Uterus (tissue), 2 donors: ENCODE results near the gene OR2H1.

Source experiments
- POLR2A ChIP-seq, 2 donors: fragments of 450-650 bp; IDR thresholded peaks; one replicate each; pipeline ENCODE4 v1.6.1; 2016; ENCODE audit warnings: antibody characterized with exemption in 2 of 2, mild to moderate bottlenecking in 1 of 2, moderate library complexity in 1 of 2
- TF ChIP-seq, protein P1 (sequence below), 4 experiments: fragments of 200-600 bp in 2 of 4; fragments of 450-650 bp in 2 of 4; sonication (generic) in 2 of 4; IDR thresholded peaks; one replicate each; pipeline ENCODE4 v1.5.1; 2016 to 2019; ENCODE audit warnings: antibody characterized with exemption in 4 of 4, mild to moderate bottlenecking in 2 of 4, moderate library complexity in 1 of 4

DNA sequence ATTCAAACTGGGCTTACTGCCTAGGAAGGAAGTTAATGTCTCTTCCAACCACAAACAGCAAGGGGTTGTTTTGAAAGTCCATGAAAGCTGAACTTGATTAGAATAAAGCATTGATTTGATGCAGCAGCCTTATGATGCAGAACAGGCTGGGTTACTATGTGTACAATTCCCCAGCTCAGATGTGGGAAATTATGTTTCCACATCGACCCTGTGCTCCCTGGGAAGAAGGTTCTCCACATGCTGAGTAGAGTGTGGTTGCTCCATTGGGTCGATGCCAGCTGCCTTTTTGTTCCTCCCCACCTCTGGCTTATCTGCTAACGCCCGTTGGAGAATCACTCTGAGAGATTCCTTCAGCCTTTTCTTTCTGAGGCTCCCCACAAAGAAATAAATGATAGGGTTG is 29.6 kb downstream of the OR2H1 start:
- TF ChIP-seq, protein P1, sequence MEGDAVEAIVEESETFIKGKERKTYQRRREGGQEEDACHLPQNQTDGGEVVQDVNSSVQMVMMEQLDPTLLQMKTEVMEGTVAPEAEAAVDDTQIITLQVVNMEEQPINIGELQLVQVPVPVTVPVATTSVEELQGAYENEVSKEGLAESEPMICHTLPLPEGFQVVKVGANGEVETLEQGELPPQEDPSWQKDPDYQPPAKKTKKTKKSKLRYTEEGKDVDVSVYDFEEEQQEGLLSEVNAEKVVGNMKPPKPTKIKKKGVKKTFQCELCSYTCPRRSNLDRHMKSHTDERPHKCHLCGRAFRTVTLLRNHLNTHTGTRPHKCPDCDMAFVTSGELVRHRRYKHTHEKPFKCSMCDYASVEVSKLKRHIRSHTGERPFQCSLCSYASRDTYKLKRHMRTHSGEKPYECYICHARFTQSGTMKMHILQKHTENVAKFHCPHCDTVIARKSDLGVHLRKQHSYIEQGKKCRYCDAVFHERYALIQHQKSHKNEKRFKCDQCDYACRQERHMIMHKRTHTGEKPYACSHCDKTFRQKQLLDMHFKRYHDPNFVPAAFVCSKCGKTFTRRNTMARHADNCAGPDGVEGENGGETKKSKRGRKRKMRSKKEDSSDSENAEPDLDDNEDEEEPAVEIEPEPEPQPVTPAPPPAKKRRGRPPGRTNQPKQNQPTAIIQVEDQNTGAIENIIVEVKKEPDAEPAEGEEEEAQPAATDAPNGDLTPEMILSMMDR (IDR thresholded peaks at IDR 0.05): no peak
- no peak for TF ChIP-seq POLR2A (IDR thresholded peaks at IDR 0.05)
